ENCODE measurements around the gene PDGFD. TPM values are rescaled to one million over a fixed set of nuclear protein-coding genes. Genes with fewer than 3 reads are reported as not detected.

PDGFD gene
- total RNA-seq, 1 donor from 2014 or later: 21.9 TPM

- no peaks in the 10 kb centered on the region for H3K9me3 ChIP-seq
- no peak overlapping the region for H3K27ac ChIP-seq
- H3K4me3 ChIP-seq: no peak overlapping the region
- H3K27me3 ChIP-seq: no peaks in the 10 kb centered on the region
- no peak for DNase-seq (ENCODE audit: extremely low spot score in 2 of 2)
- TF ChIP-seq CTCF (IDR thresholded peaks at IDR 0.05) (no peak), POLR2A (IDR thresholded peaks at IDR 0.05) (no peak), POLR2AphosphoS5 (IDR thresholded peaks at IDR 0.05; ENCODE audit: insufficient read depth in 1 of 2, low read depth in 1 of 2) (no peak)
- H3K36me3 ChIP-seq: no peaks in the 10 kb centered on the region
- H3K4me1 ChIP-seq: no peaks in the 10 kb centered on the region
- intact Hi-C loops (cut with DNase I): no loop called here
These were observed 65.4 kb downstream of the PDGFD start for GRCh38 chr11:104098555-104098954.

GRCh38 chr11:104098132-104098531 lies 65.8 kb downstream of the PDGFD start:
- Histone ChIP-seq H3K4me3 (no peak overlapping the region), H3K27me3 (no peaks in the 10 kb centered on the region), H3K36me3 (no peaks in the 10 kb centered on the region), H3K4me1 (no peaks in the 10 kb centered on the region), H3K27ac (no peak overlapping the region), H3K9me3 (no peaks in the 10 kb centered on the region)
- TF ChIP-seq POLR2A (IDR thresholded peaks at IDR 0.05) (no peak), CTCF (IDR thresholded peaks at IDR 0.05) (no peak), POLR2AphosphoS5 (IDR thresholded peaks at IDR 0.05; ENCODE audit: insufficient read depth in 1 of 2, low read depth in 1 of 2) (no peak)
- intact Hi-C loops (cut with DNase I): no loop called here
- DNase-seq (ENCODE audit: extremely low spot score in 2 of 2): no peak

- Histone ChIP-seq H3K27ac (no peak overlapping the region), H3K9me3 (no peaks in the 10 kb centered on the region), H3K4me3 (no peak overlapping the region), H3K36me3 (no peaks in the 10 kb centered on the region), H3K27me3 (no peaks in the 10 kb centered on the region), H3K4me1 (no peaks in the 10 kb centered on the region)
- no peak for DNase-seq (ENCODE audit: extremely low spot score in 2 of 2)
- TF ChIP-seq POLR2A (IDR thresholded peaks at IDR 0.05): no peak
- intact Hi-C loops (cut with DNase I): no loop called here
These were observed 67.0 kb downstream of the PDGFD start for GRCh38 chr11:104096900-104097299.

GRCh38 chr11:104095791-104096190 lies 68.2 kb downstream of the PDGFD start:
- H3K36me3 ChIP-seq: no peaks in the 10 kb centered on the region
- no peaks in the 10 kb centered on the region for H3K4me1 ChIP-seq
- H3K4me3 ChIP-seq: no peak overlapping the region
- no peak overlapping the region for H3K27ac ChIP-seq
- H3K9me3 ChIP-seq: no peaks in the 10 kb centered on the region
- intact Hi-C loops (cut with DNase I): no loop called here
- DNase-seq (ENCODE audit: extremely low spot score in 2 of 2): no peak
- no peaks in the 10 kb centered on the region for H3K27me3 ChIP-seq
- TF ChIP-seq POLR2A (IDR thresholded peaks at IDR 0.05) (no peak), CTCF (IDR thresholded peaks at IDR 0.05) (no peak), POLR2AphosphoS5 (IDR thresholded peaks at IDR 0.05; ENCODE audit: insufficient read depth in 1 of 2, low read depth in 1 of 2) (no peak)

GRCh38 chr11:104094576-104094975 lies 69.4 kb downstream of the PDGFD start:
- DNase-seq (ENCODE audit: extremely low spot score in 2 of 2): no peak
- no peak overlapping the region for H3K4me3 ChIP-seq
- no peak for TF ChIP-seq POLR2AphosphoS5 (IDR thresholded peaks at IDR 0.05; ENCODE audit: insufficient read depth in 1 of 2, low read depth in 1 of 2)
- TF ChIP-seq CTCF (IDR thresholded peaks at IDR 0.05): no peak
- no peak for TF ChIP-seq POLR2A (IDR thresholded peaks at IDR 0.05)
- intact Hi-C loops (cut with DNase I): no loop called here
- H3K27ac ChIP-seq: no peak overlapping the region
- no peaks in the 10 kb centered on the region for H3K9me3 ChIP-seq
- H3K4me1 ChIP-seq: no peaks in the 10 kb centered on the region
- H3K27me3 ChIP-seq: no peaks in the 10 kb centered on the region
- H3K36me3 ChIP-seq: no peaks in the 10 kb centered on the region
